Heart left ventricle (tissue), 16 donors: ENCODE measurements around the gene SMIM10L2A. TPM values are rescaled to one million over a fixed set of nuclear protein-coding genes. Genes with fewer than 3 reads are reported as not detected.
A peak's percentile ranks its signal among the peaks of the same experiment; 100 is the strongest.

ENCODE experiments used
- ATAC-seq, 4 donors: fragments of 200-7000 bp; cut with Tn5 transposase; one replicate each; pipeline ENCODE4 v1.9.1; 2020 to 2022; ENCODE audit warnings: moderate library complexity in 4 of 4, mild to moderate bottlenecking in 3 of 4, moderate number of reproducible peaks in 1 of 4
- DNase-seq, 5 donors: peaks; one replicate each; pipeline ENCODE4 v3.0.0-alpha.2; 2020
- H3K27ac ChIP-seq, 12 donors: fragments of 200-600 bp; sonication (generic) in 4 of 12; one replicate each; pipeline versions ENCODE4 v1.5.0 to v1.8.0; 2016 to 2022; ENCODE audit warnings: mild to moderate bottlenecking in 2 of 12
- H3K27me3 ChIP-seq, 9 donors: fragments of 200-600 bp; sonication (generic) in 2 of 9; one replicate each; pipeline versions ENCODE4 v1.5.1 to v1.8.0; 2016 to 2022; ENCODE audit warnings: mild to moderate bottlenecking in 3 of 9
- H3K36me3 ChIP-seq, 9 donors: fragments of 200-600 bp; sonication (generic) in 2 of 9; one replicate each; pipeline versions ENCODE4 v1.5.0 to v1.8.0; 2018 to 2022; ENCODE audit warnings: mild to moderate bottlenecking in 2 of 9
- H3K4me1 ChIP-seq, 12 donors: fragments of 200-600 bp; sonication (generic) in 4 of 12; one replicate each; pipeline versions ENCODE4 v1.5.0 to v1.8.0; 2016 to 2022; ENCODE audit warnings: mild to moderate bottlenecking in 3 of 12
- H3K4me3 ChIP-seq, 12 donors: fragments of 200-600 bp; sonication (generic) in 4 of 12; one replicate each; pipeline versions ENCODE4 v1.5.0 to v1.8.0; 2017 to 2022; ENCODE audit warnings: mild to moderate bottlenecking in 9 of 12, moderate library complexity in 4 of 12
- H3K9me3 ChIP-seq, 12 donors: fragments of 200-600 bp; sonication (generic) in 4 of 12; one replicate each; pipeline versions ENCODE4 v1.5.0 to v1.8.0; 2016 to 2022; ENCODE audit warnings: mild to moderate bottlenecking in 1 of 12
- POLR2A ChIP-seq, 2 donors: fragments of 450-650 bp; IDR thresholded peaks; one replicate each; pipeline ENCODE4 v1.6.1; 2017; ENCODE audit warnings: antibody characterized with exemption in 2 of 2, mild to moderate bottlenecking in 2 of 2, moderate library complexity in 2 of 2
- WGBS, 4 donors: extraction: QIAGEN DNeasy Blood & Tissue Kit in 2 of 4; methylation state at CpG; one replicate each; pipeline versions ENCODE4 v1.1.5 to v1.1.7; 2013 to 2018; 5-methylcytosine and 5-hydroxymethylcytosine counted together
- intact Hi-C, 10 donors: fragments of 100-400 bp; cut with DNase I; formaldehyde crosslinking; loops; one replicate each; pipeline versions ENCODE4 v1.11.1 to v1.14.2; 2022
- polyA plus RNA-seq, 2 donors: library from polyadenylated mRNA; stranded (reverse); fragments of 200-250 nt; gene quantifications; one replicate each; pipeline ENCODE4 v1.2.3, GENCODE V29; 2013
- total RNA-seq, 9 donors: library from RNA; depleted of rRNA in 2 of 9; stranded (reverse); fragments of >200 nt in 2 of 9; fragmentation: NEBNext Ultra II Directional in 3 of 9; extraction: Animal tissue kit (Norgen Biotek cat#: 25700) in 3 of 9; gene quantifications; one replicate each; pipeline versions ENCODE4 v1.1.0 to v1.2.4, GENCODE V29; 2016 to 2023
- TF ChIP-seq, protein P1 (sequence below), 12 donors: fragments of 200-600 bp; sonication (generic) in 4 of 12; IDR thresholded peaks; one replicate each; pipeline versions ENCODE4 v1.5.0 to v1.8.0; 2018 to 2022; ENCODE audit warnings: antibody characterized with exemption in 12 of 12, mild to moderate bottlenecking in 5 of 12
- donor health status: ischemic (EF 13 %, LVEDD 7.1; RV severe dilation, severe dysfunction).
- donor health status: healthy with polysubstance abuse.
- donor health status: DM: no; HTN: yes; CAD: no.
- donor health status: DM: no; HTN: no; CAD: no.
- donor health status: ischemic (EF 25% LVEDD 6.9; RV normal size, moderate dysfunction).
- donor health status: ischemic (EF 25% LVEDD 5.7; RV mildly dilated, moderate dysfunction).
- donor health status: healthy.
- donor health status: DM: yes; HTN: yes; CAD: no.
- donor health status: ischemic (EF 35%, LVEDD 5.7; RV mildly dilated, moderate dysfunction).
- donor health status: nonischemic (EF 11% LVEDD 7.7; RV severe dilation, severe dysfunction).
- donor health status: DM: yes; HTN: yes; CAD: no.
- donor health status: PGD.
- donor health status: ischemic (EF 29% LVEDD 5.4; RV normal size, mild dysfunction).
- donor health status: nonischemic (EF 23%, LVEDD 6.1; RV moderate dilation, normal function).

SMIM10L2A gene
- total and polyA plus RNA-seq, 11 donors: 0.37 to 2.7 (median 1.3) TPM

DNA sequence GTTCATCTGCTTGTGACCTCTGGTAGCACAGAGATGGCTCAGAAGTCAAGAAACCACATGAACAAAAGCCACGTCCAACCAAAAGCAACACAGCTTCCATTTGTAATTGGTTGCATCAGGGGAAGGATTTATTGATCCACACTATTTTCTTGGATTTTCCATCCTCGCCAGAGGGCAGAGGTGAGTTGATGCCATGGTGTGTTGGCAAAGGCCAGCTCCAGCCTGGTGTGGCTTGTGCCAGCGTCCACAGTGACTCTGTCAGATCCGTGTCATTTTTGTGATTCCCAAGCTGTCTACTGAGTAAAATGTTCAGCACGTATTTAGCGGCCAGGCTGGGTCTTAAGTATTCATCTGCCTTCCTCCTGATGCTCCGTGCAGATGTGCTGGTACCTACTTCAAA lies 30.0 kb upstream of the SMIM10L2A start:
- Histone ChIP-seq H3K9me3 (no peaks in the 10 kb centered on the region), H3K36me3 (no peaks in the 10 kb centered on the region), H3K27me3 (peaks cover 0 to 6% (median 0%) of the 10 kb centered on the region in 9 donors), H3K4me3 (no peak overlapping the region), H3K27ac (no peak overlapping the region), H3K4me1 (no peaks in the 10 kb centered on the region)
- intact Hi-C loops: no loop called here
- DNase-seq: no peak
- 77 to 95% (median 86%) methylated on average over 7 of the region's 7 CpGs for WGBS, 4 donors
- no peak for TF ChIP-seq POLR2A (IDR thresholded peaks at IDR 0.05)
- TF ChIP-seq, protein P1, sequence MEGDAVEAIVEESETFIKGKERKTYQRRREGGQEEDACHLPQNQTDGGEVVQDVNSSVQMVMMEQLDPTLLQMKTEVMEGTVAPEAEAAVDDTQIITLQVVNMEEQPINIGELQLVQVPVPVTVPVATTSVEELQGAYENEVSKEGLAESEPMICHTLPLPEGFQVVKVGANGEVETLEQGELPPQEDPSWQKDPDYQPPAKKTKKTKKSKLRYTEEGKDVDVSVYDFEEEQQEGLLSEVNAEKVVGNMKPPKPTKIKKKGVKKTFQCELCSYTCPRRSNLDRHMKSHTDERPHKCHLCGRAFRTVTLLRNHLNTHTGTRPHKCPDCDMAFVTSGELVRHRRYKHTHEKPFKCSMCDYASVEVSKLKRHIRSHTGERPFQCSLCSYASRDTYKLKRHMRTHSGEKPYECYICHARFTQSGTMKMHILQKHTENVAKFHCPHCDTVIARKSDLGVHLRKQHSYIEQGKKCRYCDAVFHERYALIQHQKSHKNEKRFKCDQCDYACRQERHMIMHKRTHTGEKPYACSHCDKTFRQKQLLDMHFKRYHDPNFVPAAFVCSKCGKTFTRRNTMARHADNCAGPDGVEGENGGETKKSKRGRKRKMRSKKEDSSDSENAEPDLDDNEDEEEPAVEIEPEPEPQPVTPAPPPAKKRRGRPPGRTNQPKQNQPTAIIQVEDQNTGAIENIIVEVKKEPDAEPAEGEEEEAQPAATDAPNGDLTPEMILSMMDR (IDR thresholded peaks at IDR 0.05): no peak
- ATAC-seq: no peak

DNA sequence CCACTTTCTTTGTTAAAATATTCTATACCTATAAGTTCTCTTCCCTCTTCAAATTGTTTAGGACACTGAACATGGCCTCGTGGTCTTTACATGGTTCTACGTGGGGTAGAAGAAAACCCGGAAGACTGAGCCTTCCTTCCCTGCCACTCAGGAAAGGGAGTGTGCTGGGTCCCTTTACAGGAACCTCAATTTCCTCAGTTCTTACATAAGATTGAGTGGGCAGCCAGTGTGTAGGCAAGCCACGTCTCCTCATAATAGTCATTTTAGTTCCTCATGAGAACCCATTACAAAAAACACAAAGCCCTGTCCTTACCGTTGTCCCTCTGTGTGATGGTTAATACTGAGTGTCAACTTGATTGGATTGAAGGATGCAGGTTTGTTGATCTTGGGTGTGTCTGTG lies 28.7 kb upstream of the SMIM10L2A start:
- ATAC-seq (peak in 1 of 4 donors; percentile 42), DNase-seq (no peak)
- no peak overlapping the region for H3K27ac ChIP-seq
- no peaks in the 10 kb centered on the region for H3K4me1 ChIP-seq
- TF ChIP-seq, protein P1 (IDR thresholded peaks at IDR 0.05): no peak
- no peak for TF ChIP-seq POLR2A (IDR thresholded peaks at IDR 0.05)
- H3K36me3 ChIP-seq: no peaks in the 10 kb centered on the region
- H3K9me3 ChIP-seq: no peaks in the 10 kb centered on the region
- intact Hi-C loops: no loop called here
- WGBS, 4 donors: 56 to 70% (median 68%) methylated on average over 5 of the region's 5 CpGs
- H3K27me3 ChIP-seq: peaks cover 0 to 6% (median 0%) of the 10 kb centered on the region in 9 donors
- no peak overlapping the region for H3K4me3 ChIP-seq

DNA sequence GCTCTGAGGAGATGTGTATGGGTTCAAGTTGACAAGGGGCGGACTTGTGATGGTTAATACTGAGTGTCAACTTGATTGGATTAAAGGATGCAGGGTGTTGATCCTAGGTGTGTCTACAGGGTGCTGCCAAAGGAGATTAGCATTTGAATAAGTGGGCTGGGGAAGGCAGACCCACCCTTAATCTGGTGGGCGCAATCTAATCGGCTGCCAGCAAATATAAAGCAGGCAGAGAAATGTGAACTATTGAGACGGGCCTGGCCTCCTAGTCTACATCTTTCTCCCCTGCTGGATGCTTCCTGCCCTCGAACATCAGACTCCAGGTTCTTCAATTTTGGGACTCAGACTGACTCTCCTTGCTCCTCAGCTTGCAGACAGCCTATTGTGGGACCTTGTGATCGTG lies 26.7 kb upstream of the SMIM10L2A start:
- TF ChIP-seq POLR2A (IDR thresholded peaks at IDR 0.05): no peak
- TF ChIP-seq, protein P1 (IDR thresholded peaks at IDR 0.05): no peak
- H3K4me1 ChIP-seq: no peaks in the 10 kb centered on the region
- 76 to 89% (median 81%) methylated on average over 6 of the region's 6 CpGs for WGBS, 4 donors
- no peak for ATAC-seq
- H3K4me3 ChIP-seq: no peak overlapping the region
- H3K9me3 ChIP-seq: no peaks in the 10 kb centered on the region
- peaks cover 0 to 6% (median 0%) of the 10 kb centered on the region in 9 donors for H3K27me3 ChIP-seq
- no peak overlapping the region for H3K27ac ChIP-seq
- H3K36me3 ChIP-seq: no peaks in the 10 kb centered on the region
- intact Hi-C loops: no loop called here
- no peak for DNase-seq

DNA sequence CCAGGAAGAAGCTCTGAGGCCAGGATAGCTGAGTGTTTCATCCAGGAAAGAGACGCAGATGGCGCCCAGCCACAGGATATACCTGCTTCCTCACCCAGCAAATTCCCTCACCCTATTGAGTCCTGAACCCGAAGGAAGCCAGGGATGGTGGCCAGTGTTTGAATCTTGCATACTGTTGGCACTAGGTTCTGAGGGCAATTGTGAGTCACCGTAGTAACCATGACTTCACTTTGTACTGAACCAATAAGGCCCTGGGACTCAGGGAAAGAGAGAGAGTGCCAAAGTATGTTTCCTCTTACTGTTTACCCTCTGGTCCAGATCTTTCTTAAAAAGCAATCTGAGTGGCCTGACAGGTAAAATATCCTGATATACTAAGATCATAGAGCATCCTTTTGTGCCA lies 25.6 kb upstream of the SMIM10L2A start:
- H3K27me3 ChIP-seq: peaks cover 0 to 2% (median 0%) of the 10 kb centered on the region in 9 donors
- no peak overlapping the region for H3K4me3 ChIP-seq
- ATAC-seq (no peak), DNase-seq (peak in 1 of 5 donors; percentile 14)
- 59 to 79% (median 73%) methylated on average over 4 of the region's 4 CpGs for WGBS, 4 donors
- H3K4me1 ChIP-seq: no peaks in the 10 kb centered on the region
- no peaks in the 10 kb centered on the region for H3K9me3 ChIP-seq
- no peaks in the 10 kb centered on the region for H3K36me3 ChIP-seq
- H3K27ac ChIP-seq: no peak overlapping the region
- TF ChIP-seq, protein P1 (IDR thresholded peaks at IDR 0.05): no peak
- no peak for TF ChIP-seq POLR2A (IDR thresholded peaks at IDR 0.05)
- intact Hi-C loops: no loop called here
